NCI-H1694 treated with DMSO at 0.1 percent for 48 hours (cell line): Measurements from ENCODE around the gene SNTA1.
"Not testable (repeated sequence)": the region's sequence is repeated elsewhere in the genome, so short reads cannot be mapped to it uniquely, and the experiment has no call there.

Experiments
- DNase-seq: peaks from one replicate; lab custom pipeline; 2025; lab: John Stamatoyannopoulos, UW

Gene SNTA1

DNA sequence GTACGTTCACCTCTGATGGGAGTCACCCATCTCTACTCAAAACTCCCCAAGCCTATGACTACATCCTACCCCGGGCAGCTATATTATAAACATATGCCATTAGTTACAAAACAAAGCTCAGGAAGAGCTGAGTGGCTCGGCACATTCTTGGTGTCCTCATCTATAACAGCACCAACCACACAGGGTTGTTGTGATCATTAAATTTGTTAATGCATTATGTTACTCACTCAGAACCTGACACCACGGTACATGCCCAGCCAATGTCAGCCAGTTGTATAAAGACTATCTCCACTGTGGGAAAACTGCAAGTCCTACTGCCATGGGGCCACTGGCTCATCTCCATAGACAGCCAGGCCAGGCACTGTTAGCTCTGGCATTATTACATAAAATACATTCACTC is 50.0 kb downstream of the SNTA1 start:
- DNase-seq: no peak

DNA sequence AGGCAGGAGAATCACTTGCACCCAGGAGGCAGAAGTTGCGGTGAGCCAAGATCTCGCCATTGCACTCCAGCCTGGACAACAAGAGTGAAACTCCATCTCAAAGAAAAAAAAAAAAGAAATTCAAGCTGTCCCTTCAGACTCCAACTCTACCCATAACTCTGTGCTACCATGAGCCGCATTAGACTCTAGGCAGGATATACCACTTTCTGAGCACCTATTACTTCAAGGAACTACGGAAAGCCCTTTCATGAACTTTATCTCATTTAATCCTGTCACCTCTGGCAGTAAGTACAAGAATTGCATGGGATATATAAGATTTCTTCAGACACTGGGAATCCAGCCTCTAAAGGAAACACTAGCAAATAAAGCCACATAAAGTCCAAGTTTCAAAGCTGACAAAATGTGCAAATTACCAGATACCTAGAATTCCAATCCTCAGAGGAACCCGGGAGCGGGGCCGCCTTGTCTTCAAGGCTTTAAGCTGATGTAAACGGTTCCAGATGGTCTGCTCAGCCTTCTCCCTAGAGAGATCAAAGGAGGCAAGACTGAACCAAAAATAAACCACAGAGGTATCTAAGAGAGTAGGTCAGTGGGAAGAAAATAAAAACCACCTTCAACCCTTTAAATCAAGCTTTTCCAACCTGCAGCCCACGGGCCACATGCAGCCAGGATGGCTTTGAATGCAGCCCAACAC is 51.7 kb downstream of the SNTA1 start:
- no peak for DNase-seq

DNA sequence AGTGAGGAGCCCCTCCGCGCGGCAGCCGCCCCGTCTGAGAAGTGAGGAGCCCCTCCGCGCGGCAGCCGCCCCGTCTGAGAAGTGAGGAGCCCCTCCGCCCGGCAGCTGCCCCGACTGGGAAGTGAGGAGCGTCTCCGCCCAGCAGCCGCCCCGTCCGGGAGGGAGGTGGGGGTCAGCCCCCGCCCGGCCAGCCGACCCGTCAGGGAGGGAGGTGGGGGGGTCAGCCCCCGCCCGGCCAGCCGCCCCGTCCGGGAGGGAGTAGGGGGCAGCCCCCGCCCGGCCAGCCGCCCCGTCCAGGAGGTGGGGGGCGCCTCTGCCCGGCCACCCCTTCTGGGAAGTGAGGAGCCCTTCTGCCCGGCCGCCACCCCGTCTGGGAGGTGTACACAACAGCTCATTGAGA is 54.2 kb downstream of the SNTA1 start:
- DNase-seq: not testable (repeated sequence)

DNA sequence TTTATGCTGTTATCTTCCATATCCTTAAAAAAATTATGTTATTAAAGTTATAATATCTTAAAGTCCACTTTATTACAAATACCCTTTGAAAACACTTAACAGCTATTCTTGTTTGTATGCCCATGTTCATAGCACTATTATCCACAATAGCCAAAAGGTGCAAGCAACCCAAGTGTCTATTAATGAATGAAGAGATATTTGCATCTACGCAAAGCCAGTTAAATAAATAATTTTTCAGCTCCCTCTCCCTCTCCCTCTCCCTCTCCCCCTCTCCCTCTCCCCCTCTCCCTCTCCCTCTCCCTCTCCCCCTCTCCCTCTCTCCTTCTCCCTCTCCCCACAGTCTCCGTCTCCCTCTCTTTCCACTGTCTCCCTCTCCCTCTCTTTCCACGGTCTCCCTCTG is 55.3 kb downstream of the SNTA1 start:
- no peak for DNase-seq

DNA sequence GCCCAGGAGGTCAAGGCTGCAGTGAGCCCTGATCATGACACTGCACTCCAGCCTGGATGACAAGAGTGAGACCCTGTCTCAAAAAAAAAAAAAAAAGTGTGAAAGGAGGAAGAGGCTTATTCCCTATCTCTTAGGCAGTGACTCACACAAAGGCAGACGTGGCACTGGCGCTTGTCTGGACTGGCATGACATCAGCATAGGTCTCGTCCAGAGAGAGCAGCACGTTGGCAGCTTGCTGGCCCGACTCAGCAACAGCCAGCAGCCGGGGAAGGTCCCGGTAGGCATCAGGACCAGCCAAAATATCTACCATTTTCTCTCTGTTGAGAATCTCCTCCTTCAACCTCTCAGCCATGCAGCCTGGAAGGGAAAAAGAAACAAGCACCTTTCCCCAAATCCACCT is 56.4 kb downstream of the SNTA1 start:
- no peak for DNase-seq

DNA sequence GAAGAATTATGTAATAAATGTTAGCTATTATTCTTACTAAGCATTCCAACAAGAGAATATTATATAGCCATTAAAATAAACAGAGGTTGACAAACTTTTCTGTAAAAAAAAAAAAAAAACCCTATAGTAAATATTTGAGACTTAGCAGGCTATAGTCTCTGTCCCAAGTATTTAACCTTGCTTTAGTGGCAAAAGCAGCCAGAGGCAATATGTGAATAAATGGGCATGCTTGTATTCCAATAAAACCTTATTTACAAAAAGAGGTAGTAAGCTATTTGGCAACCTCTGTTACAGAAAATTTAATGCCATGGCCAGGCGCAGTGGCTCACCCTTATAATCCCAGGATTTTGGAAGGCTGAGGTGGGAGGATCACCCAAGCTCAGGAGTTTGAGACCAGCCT is 56.9 kb downstream of the SNTA1 start:
- no peak for DNase-seq

DNA sequence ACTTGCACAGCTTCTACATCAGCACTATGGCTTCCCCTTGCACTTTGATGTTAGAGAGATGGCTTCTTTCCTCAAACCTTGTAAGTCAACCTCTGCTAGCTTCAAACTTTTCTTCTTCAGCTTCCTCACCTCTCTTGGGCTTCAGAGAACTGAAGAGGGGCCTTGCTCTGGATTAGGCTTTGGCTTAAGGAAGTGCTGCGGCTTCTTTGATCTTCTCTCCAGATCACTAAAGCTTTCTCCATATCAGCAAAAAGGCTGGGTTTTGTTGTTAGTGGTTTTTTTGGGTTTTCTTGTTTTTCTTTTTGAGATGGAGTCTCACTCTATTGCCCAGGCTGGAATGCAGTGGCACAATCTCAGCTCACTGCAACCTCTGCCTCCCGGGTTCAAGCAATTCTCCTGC is 66.2 kb downstream of the SNTA1 start:
- no peak for DNase-seq

DNA sequence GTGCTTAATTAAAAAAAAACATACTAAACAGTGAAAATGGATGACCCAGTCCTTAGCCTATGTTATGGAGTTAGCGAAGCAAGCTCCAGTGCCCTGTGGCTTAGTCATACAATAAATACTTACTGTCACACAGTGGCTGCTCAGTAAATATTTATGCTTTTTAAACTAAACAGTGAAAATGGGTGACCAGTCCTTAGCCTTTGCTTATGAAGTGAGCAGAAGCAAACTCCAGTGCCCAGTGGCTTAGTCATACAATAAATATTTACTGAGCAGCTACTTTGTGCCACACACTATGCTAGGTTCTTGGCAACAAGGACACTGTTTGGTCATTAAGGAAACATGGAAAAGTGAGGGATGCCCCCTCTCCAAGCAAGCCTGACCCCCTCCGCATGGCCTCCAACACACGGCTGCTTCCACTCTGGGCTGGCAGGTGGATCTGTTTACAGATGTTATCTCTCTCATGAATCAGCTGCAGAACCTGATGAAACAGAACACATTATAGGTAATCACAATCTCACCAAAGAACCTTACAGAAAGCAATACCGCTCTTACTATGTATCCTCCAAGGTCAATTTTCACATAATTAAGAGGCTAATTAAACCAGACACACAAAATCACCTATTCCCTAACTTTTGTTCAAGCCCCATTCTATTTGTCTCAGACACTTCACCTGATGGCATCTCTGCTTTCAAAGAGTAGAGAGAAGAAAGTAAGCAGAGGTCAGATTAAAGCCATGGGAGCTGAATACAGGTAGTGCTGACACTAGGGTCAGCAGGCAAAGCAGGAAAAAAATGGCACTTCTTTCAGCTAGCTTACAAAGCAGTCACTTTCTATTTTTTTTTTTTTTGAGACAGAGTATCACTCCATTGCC is 69.6 kb downstream of the SNTA1 start:
- no peak for DNase-seq

DNA sequence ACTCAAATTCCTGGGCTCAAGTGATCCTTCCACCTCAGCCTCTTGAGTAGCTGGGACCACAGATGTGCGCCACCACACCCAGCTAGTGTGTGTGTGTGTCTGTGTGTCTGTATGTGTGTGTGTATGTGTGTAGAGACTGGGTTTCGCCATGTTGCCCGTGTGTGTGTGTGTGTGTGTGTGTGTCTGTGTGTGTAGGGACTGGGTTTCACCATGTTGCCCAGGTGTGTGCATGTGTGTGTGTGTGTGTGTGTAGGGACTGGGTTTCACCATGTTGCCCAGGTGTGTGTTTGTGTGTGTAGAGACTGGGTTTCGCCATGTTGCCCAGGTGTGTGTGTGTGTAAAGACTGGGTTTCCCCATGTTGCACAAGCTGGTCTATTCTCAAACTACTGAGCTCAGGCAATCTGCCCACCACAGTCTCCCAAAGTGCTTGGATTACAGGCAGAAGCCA is 70.5 kb downstream of the SNTA1 start:
- DNase-seq: no peak

DNA sequence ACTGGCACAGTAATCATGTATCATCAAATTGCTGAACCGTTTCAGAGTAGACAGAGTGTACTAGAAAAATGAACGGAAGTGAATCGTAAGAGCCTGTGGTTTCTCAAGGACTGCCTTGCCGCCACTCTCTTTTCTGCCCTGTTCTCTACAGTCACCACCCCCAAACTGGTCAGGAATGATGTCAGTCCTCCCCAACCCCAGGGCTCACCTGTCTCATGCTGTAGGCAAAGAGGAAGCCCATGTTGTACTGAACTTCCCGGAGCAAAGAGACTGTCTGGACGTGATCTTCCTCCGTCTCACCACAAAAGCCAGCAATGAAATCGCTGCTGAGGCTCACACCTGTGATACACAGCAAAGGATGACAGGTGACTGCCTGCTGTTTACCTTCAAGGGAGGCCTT is 73.3 kb downstream of the SNTA1 start:
- no peak for DNase-seq

DNA sequence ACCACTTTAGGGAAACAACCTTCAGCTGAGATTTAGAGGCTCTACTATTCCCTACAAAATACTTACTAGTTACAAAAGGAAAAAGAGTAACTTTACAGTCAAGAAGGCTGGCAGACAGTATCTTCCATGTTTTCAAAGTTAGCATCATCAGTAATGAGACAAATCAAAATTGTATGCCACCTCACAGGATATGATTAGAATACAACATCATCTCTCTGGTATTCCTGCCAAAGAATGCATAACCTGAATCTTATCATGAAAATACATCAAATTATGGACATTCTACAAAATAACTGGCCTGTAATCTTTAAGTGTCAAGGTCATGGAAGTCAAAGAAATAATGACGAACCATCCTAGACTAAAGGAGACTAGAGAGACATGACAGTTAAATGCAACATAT is 80.7 kb downstream of the SNTA1 start:
- no peak for DNase-seq

DNA sequence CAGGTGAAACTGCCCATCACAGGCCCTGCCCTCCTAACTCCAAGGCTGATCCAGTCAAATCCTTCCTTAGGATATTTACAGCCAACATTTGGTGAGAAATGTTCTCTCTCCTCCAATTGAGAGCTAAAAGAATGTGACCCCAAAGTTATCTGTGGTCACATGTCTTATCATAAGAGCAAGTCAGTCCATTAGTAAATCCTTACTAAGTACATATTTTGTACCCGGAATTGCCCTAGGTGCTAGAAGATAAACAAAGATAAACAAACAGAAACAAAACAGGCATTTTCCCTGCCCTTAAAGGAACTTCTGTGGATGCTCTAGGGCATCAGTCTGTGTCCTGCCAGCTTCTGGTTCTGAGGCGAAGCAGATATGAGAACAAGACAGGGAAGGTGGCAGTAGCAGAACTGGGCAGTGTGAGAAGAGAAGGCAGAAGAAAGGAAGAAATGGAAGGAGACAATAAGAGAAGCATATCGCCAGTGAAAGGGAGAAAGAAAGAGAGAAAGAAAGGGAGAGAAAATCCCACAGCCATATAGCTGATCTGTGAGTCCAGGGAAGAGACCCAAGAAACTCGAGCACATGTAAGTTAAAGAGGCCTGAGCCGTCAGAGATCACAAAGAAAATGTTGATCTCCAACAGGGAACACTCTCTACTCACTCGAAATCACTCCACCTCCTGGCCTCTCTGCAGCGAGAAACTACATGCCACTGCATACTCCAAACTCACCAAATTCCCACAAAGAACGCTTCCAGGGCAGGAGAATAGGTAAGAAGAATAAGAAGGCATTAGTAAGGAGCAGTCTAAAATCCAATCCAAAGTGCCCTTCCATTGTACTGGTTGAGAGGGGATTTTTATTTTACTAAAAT is 83.9 kb downstream of the SNTA1 start:
- DNase-seq: no peak
